HepG2 (cell line): Measurements from ENCODE around the gene OCLN. TPM values are rescaled to one million over a fixed set of nuclear protein-coding genes. Genes with fewer than 3 reads are reported as not detected.

Experiments used
- ATAC-seq: fragments of 200-7000 bp; cut with Tn5 transposase; 3 replicates; pipeline ENCODE4 v1.9.1; 2020; ENCODE audit warnings: mild to moderate bottlenecking, moderate library complexity
- BruUV-seq: library from RNA; stranded (reverse); fragments of 400-500 nt; replicated peaks from 2 replicates; lab custom pipeline; 2021; lab: Mats Ljungman, UMichigan
- CTCF ChIA-PET: fragments of 300-600 bp; formaldehyde crosslinking; extraction: SDS; loops from one replicate; lab custom pipeline; 2021; ENCODE audit warnings: low total read pairs, inconsistent platforms, low intra/inter-chr PET ratio; lab: Yijun Ruan, JAX
- POLR2A ChIA-PET: fragments of 350-600 bp; sonication (Branson Sonifier 250); formaldehyde crosslinking; loops from one replicate; lab custom pipeline; 2020; ENCODE audit warnings: antibody characterized with exemption, inconsistent platforms; lab: Yijun Ruan, JAX
- DNase-seq: peaks from one replicate; pipeline ENCODE4 v3.0.0-alpha.2; 2015; ENCODE audit warnings: low spot score
- FAIRE-seq: peaks from 3 replicates; lab custom pipeline; 2011; peaks lifted over from hg19 to GRCh38; lab: Jason Lieb, UNC
- H2AFZ ChIP-seq: one replicate; pipeline ENCODE4 v1.6.1; 2011; ENCODE audit warnings: low read length, inconsistent platforms
- H3K27ac ChIP-seq: fragments of 300-600 bp; 3 replicates; pipeline ENCODE4 v1.8.0; 2011; ENCODE audit warnings: mixed run types, mild to moderate bottlenecking, mixed read lengths, low read length, inconsistent platforms; ENCODE audit not compliant: insufficient read depth; ENCODE audit errors: extremely low read length
- H3K27me3 ChIP-seq, 2 experiments: fragments of 200-600 bp in 1 of 2; 2 replicates in 1 of 2; 3 replicates in 1 of 2; pipeline versions ENCODE4 v1.6.0 to v1.8.0; 2011; ENCODE audit warnings: low read length in 2 of 2, mild to moderate bottlenecking in 2 of 2, moderate library complexity in 2 of 2, inconsistent platforms in 1 of 2; ENCODE audit not compliant: insufficient read depth in 2 of 2, control insufficient read depth in 1 of 2
- H3K36me3 ChIP-seq, 2 experiments: fragments of 200-600 bp in 1 of 2; replicated peaks in 1 of 2; 2 replicates in 1 of 2; 3 replicates in 1 of 2; pipeline versions ENCODE4 v1.5.1 to v1.8.0; 2011; ENCODE audit warnings: low read length in 2 of 2, inconsistent platforms in 1 of 2; ENCODE audit not compliant: insufficient read depth in 2 of 2, control insufficient read depth in 1 of 2
- H3K4me1 ChIP-seq: 2 replicates; pipeline ENCODE4 v1.5.1; 2012; ENCODE audit warnings: low read length, inconsistent platforms; ENCODE audit not compliant: insufficient read depth
- H3K4me2 ChIP-seq: 2 replicates; pipeline ENCODE4 v1.6.0; 2011; ENCODE audit warnings: low read depth, low read length, inconsistent platforms
- H3K4me3 ChIP-seq, 3 experiments: fragments of 200-600 bp in 1 of 3; sonication (generic), shearing (Covaris generic) in 1 of 3; replicated peaks in 1 of 3; 2 replicates each; pipeline ENCODE4 v1.5.1; 2011 to 2016; ENCODE audit warnings: low read length in 3 of 3, inconsistent platforms in 2 of 3, low read depth in 2 of 3, mild to moderate bottlenecking in 2 of 3, control low read depth in 1 of 3, mixed read lengths in 1 of 3; ENCODE audit not compliant: insufficient read depth in 1 of 3
- H3K79me2 ChIP-seq: one replicate; pipeline ENCODE4 v1.6.1; 2011; ENCODE audit warnings: low read length, inconsistent platforms; ENCODE audit not compliant: insufficient read depth
- H3K9ac ChIP-seq: 2 replicates; pipeline ENCODE4 v1.6.0; 2011; ENCODE audit warnings: mild to moderate bottlenecking, low read depth, low read length, inconsistent platforms; ENCODE audit not compliant: insufficient read depth
- H3K9me3 ChIP-seq: 2 replicates; pipeline ENCODE4 v1.5.1; 2012; ENCODE audit warnings: mild to moderate bottlenecking, low read length
- H4K20me1 ChIP-seq: 2 replicates; pipeline ENCODE4 v1.6.0; 2011; ENCODE audit warnings: inconsistent platforms, mild to moderate bottlenecking, low read length, moderate library complexity; ENCODE audit not compliant: insufficient read depth
- ASH2L ChIP-seq: fragments of 300-600, 200-600 bp; sonication (generic); IDR thresholded peaks from 2 replicates; pipeline ENCODE4 v1.7.0; 2017; ENCODE audit warnings: low read depth, mild to moderate bottlenecking, moderate library complexity, mixed read lengths, low read length; ENCODE audit not compliant: insufficient read length
- ATF3 ChIP-seq: sonication (generic); formaldehyde crosslinking; IDR thresholded peaks from 2 replicates; pipeline ENCODE4 v1.4.0; 2020; ENCODE audit warnings: missing genetic modification reagents
- BRCA1 ChIP-seq: sonication (generic); formaldehyde crosslinking; IDR thresholded peaks from 2 replicates; pipeline ENCODE4 v1.4.0; 2020; ENCODE audit warnings: missing genetic modification reagents
- IRF9 ChIP-seq: sonication (generic); formaldehyde crosslinking; IDR thresholded peaks from 2 replicates; pipeline ENCODE4 v1.8.0; 2022; ENCODE audit warnings: missing genetic modification reagents, mild to moderate bottlenecking, borderline replicate concordance
- JARID2 ChIP-seq: sonication (generic); formaldehyde crosslinking; IDR thresholded peaks from 2 replicates; pipeline ENCODE4 v1.8.1; 2023; ENCODE audit warnings: missing genetic modification reagents, inconsistent platforms; ENCODE audit not compliant: insufficient replicate concordance
- NRL ChIP-seq: sonication (generic); formaldehyde crosslinking; IDR thresholded peaks from 2 replicates; pipeline ENCODE4 v1.5.0; 2020; ENCODE audit warnings: missing genetic modification reagents, mild to moderate bottlenecking, moderate library complexity, borderline replicate concordance
- PCBP2 ChIP-seq: fragments of 200-400 bp; formaldehyde crosslinking; optimal IDR thresholded peaks from 2 replicates; pipeline ENCODE3; 2018; ENCODE audit warnings: low read length, low read depth; ENCODE audit not compliant: poor library complexity, severe bottlenecking
- SAP130 ChIP-seq: IDR thresholded peaks from 2 replicates; pipeline ENCODE4 v1.6.1; 2016; ENCODE audit warnings: low read depth
- TCF12 ChIP-seq, 2 experiments: fragments of 450-650 bp in 1 of 2; sonication (generic) in 1 of 2; formaldehyde crosslinking in 1 of 2; IDR thresholded peaks; 2 replicates each; pipeline versions ENCODE4 v1.6.1 to v1.8.0; 2017 to 2022; ENCODE audit warnings: antibody characterized with exemption in 1 of 2, mild to moderate bottlenecking in 1 of 2, missing genetic modification reagents in 1 of 2, moderate library complexity in 1 of 2
- ZFP41 ChIP-seq: sonication (generic); formaldehyde crosslinking; IDR thresholded peaks from 2 replicates; pipeline ENCODE4 v1.4.0; 2020; ENCODE audit warnings: mild to moderate bottlenecking, missing genetic modification reagents, borderline replicate concordance
- ZNF280B ChIP-seq: sonication (generic); formaldehyde crosslinking; IDR thresholded peaks from 2 replicates; pipeline ENCODE4 v1.5.0; 2020; ENCODE audit warnings: missing genetic modification reagents, mild to moderate bottlenecking, borderline replicate concordance
- ZNF292 ChIP-seq: sonication (generic); formaldehyde crosslinking; IDR thresholded peaks from 2 replicates; pipeline ENCODE4 v1.8.1; 2022; ENCODE audit warnings: mild to moderate bottlenecking, low read depth, missing genetic modification reagents, borderline replicate concordance
- WGBS: methylation state at CpG from one replicate; pipeline ENCODE4 v1.1.6; 2017; ENCODE audit warnings: low lambda C conversion rate; 5-methylcytosine and 5-hydroxymethylcytosine counted together
- in situ Hi-C: cut with HindIII; loops from 2 replicates; pipeline ENCODE4 v1.10.0; 2017; ENCODE audit warnings: low pct_unique_long_range_greater_than_20kb; ENCODE audit not compliant: extremely low pct_ligation_motif_present
- intact Hi-C: fragments of 100-400 bp; cut with micrococcal nuclease; formaldehyde crosslinking; loops from one replicate; pipeline ENCODE4 v1.10.0; 2022; ENCODE audit not compliant: unreplicated experiment
- polyA plus RNA-seq, 8 experiments: library from polyadenylated mRNA; depleted of rRNA in 3 of 8; stranded (reverse) in 7 of 8; unstranded in 1 of 8; fragments of >200 nt; fragmentation: Illumina TruSeq in 4 of 8; extraction: Trizol in 4 of 8; gene quantifications; 2 replicates each; pipeline versions ENCODE4 v1.2.1 to v1.2.3, GENCODE V29; 2011 to 2016; ENCODE audit warnings: low read depth in 4 of 8, missing spikeins in 1 of 8, mixed read lengths in 1 of 8; ENCODE audit not compliant: insufficient read depth in 1 of 8
- total RNA-seq, 5 experiments: library from RNA; depleted of rRNA; stranded (reverse); fragments of >200 nt; fragmentation: Illumina TruSeq; extraction: Trizol; gene quantifications; 2 replicates each; pipeline ENCODE4 v1.2.3, GENCODE V29; 2016; ENCODE audit warnings: low read depth in 1 of 5
- TF ChIP-seq, protein P1 (sequence below): sonication (generic); formaldehyde crosslinking; IDR thresholded peaks from 2 replicates; pipeline ENCODE4 v1.4.0; 2020; ENCODE audit warnings: missing genetic modification reagents
- TF ChIP-seq, protein P2 (sequence below): sonication (generic); formaldehyde crosslinking; IDR thresholded peaks from 2 replicates; pipeline ENCODE4 v1.9.0; 2021; ENCODE audit warnings: missing genetic modification reagents, borderline replicate concordance

The OCLN gene
- total and polyA plus RNA-seq, 2 of the 13 experiments (the other 11 are each of a cell fraction or from before 2014, with no cell fraction given): 24.1 to 34.8 TPM

GRCh38 chr5:69468631-69469030 lies 24.0 kb upstream of the OCLN start:
- Histone ChIP-seq H3K9me3 (no peaks in the 10 kb centered on the region), H3K27ac (no peak overlapping the region), H3K9ac (no peak overlapping the region), H4K20me1 (no peaks in the 10 kb centered on the region), H3K36me3 (no peaks in the 10 kb centered on the region), H3K79me2 (no peaks in the 10 kb centered on the region), H3K27me3 (no peaks in the 10 kb centered on the region), H2AFZ (no peak overlapping the region), H3K4me3 (no peak overlapping the region), H3K4me1 (peaks cover 19% of the 10 kb centered on the region), H3K4me2 (no peak overlapping the region)
- intact Hi-C loops: loop anchor here (1.0 kb wide), 1 partner anchor 44 kb away; no protein-coding TSS in a partner anchor
- CTCF ChIA-PET: no interaction called here
- BruUV-seq: no TSS peak
- no peak for FAIRE-seq
- 56% methylated on average over 1 of the region's 1 CpG for WGBS
- ATAC-seq: no peak
- in situ Hi-C loops: no loop called here
- no peak for DNase-seq
- POLR2A ChIA-PET: no interaction called here
- TF ChIP-seq, protein P1, sequence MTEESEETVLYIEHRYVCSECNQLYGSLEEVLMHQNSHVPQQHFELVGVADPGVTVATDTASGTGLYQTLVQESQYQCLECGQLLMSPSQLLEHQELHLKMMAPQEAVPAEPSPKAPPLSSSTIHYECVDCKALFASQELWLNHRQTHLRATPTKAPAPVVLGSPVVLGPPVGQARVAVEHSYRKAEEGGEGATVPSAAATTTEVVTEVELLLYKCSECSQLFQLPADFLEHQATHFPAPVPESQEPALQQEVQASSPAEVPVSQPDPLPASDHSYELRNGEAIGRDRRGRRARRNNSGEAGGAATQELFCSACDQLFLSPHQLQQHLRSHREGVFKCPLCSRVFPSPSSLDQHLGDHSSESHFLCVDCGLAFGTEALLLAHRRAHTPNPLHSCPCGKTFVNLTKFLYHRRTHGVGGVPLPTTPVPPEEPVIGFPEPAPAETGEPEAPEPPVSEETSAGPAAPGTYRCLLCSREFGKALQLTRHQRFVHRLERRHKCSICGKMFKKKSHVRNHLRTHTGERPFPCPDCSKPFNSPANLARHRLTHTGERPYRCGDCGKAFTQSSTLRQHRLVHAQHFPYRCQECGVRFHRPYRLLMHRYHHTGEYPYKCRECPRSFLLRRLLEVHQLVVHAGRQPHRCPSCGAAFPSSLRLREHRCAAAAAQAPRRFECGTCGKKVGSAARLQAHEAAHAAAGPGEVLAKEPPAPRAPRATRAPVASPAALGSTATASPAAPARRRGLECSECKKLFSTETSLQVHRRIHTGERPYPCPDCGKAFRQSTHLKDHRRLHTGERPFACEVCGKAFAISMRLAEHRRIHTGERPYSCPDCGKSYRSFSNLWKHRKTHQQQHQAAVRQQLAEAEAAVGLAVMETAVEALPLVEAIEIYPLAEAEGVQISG: no peak
- TF ChIP-seq ZFP41 (CRISPR knock-in tag): no peak
- TF ChIP-seq TCF12 (IDR thresholded peaks at IDR 0.05): no peak
- no peak for TF ChIP-seq TCF12 (CRISPR knock-in tag; IDR thresholded peaks at IDR 0.05)
- no peak for TF ChIP-seq IRF9 (CRISPR knock-in tag)
- TF ChIP-seq SAP130 (CRISPR knock-in tag): no peak
- no peak for TF ChIP-seq ZNF280B (CRISPR knock-in tag)
- no peak for TF ChIP-seq ZNF292 (CRISPR knock-in tag)
- no peak for TF ChIP-seq ASH2L
- TF ChIP-seq, protein P2, sequence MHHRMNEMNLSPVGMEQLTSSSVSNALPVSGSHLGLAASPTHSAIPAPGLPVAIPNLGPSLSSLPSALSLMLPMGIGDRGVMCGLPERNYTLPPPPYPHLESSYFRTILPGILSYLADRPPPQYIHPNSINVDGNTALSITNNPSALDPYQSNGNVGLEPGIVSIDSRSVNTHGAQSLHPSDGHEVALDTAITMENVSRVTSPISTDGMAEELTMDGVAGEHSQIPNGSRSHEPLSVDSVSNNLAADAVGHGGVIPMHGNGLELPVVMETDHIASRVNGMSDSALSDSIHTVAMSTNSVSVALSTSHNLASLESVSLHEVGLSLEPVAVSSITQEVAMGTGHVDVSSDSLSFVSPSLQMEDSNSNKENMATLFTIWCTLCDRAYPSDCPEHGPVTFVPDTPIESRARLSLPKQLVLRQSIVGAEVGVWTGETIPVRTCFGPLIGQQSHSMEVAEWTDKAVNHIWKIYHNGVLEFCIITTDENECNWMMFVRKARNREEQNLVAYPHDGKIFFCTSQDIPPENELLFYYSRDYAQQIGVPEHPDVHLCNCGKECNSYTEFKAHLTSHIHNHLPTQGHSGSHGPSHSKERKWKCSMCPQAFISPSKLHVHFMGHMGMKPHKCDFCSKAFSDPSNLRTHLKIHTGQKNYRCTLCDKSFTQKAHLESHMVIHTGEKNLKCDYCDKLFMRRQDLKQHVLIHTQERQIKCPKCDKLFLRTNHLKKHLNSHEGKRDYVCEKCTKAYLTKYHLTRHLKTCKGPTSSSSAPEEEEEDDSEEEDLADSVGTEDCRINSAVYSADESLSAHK (CRISPR knock-in tag): no peak
- no peak for TF ChIP-seq ATF3 (CRISPR knock-in tag)
- no peak for TF ChIP-seq BRCA1 (CRISPR knock-in tag)
- no peak for TF ChIP-seq PCBP2
- no peak for TF ChIP-seq NRL (CRISPR knock-in tag)
- no peak for TF ChIP-seq JARID2 (CRISPR knock-in tag)
